ENCODE measurements around the gene CEACAM5.

Gene CEACAM5

DNA sequence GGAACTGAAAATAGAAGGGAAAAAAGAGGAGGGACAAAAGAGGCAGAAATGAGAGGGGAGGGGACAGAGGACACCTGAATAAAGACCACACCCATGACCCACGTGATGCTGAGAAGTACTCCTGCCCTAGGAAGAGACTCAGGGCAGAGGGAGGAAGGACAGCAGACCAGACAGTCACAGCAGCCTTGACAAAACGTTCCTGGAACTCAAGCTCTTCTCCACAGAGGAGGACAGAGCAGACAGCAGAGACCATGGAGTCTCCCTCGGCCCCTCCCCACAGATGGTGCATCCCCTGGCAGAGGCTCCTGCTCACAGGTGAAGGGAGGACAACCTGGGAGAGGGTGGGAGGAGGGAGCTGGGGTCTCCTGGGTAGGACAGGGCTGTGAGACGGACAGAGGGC is at the start of gene CEACAM5:
Gene CEACAM5, plus strand, starts transcription at position 146 of the 400 bp plus-strand sequence. Its CDS starts 106 bp downstream, at position 252.
- DNase-seq (ENCODE audit: low read depth), result no peak

- no peak for DNase-seq (ENCODE audit: low read depth)
Measured at GRCh38 chr19:41666075-41666474, 42.4 kb upstream of the CEACAM5 start.

DNA sequence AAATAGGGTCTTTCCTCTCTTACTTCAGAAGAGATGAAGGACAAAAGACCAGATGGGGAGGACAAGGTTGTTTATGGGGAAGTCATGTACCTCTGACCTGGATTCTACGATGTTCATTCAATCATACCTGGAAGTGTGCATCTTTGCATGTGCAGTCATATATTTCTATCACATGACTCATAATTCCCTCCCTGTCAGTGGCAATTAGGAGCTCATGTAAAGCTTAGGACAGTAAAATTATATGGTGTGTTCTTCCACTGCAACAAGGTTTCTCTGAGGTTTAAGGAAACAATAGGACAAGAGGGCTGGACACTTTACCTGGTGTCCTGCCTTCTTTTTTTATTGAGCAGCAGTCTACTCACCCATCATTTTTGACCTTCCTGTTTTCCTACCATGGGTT is 40.1 kb upstream of the CEACAM5 start:
- no peak for DNase-seq (ENCODE audit: low read depth)

DNA sequence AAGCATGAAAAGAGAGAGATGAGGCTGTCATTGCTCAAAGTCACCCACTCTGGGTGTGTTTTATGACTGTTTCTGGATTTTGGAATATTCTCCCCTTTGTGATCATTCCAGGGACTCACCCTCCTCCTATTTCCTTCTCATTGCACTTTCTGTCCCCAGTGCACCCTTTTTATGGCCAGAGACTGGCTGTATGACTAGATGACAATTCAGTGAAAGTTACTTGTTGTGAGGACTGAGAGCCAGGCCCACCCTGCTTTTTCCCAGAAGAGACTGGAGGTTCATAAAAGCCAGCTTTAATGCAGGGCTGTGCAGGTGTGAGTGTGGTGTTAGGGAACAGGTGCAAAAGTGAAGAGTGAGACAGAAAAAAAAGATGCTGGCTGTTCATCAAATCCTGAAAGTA is 37.7 kb upstream of the CEACAM5 start:
- no peak for DNase-seq (ENCODE audit: low read depth)

- no peak for DNase-seq (ENCODE audit: low read depth)
Measured at GRCh38 chr19:41671486-41671885, 36.9 kb upstream of the CEACAM5 start.

GRCh38 chr19:41682437-41682836 is 26.0 kb upstream of the CEACAM5 start:
- DNase-seq (ENCODE audit: low read depth), result no peak

DNA sequence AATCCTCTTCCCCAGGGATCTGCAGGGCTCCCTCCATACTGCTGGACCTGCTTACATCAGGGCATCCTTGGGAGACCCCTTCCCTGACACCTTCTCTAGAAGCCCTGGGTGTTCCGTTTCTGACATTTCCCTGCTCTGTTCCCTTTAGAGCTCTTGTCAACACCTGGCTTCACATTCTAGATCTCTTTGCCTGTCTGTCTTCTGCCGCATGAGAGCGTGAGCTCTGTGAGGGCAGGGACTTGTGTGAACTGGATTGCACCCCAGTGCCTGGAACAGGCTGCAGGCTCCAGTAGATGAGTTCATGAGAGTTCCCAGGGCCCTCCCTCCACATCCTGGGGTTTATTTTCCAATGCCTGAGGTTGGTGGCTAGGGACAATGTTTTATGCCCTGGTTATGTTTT is 21.0 kb upstream of the CEACAM5 start:
- no peak for DNase-seq (ENCODE audit: low read depth)

- no peak for DNase-seq (ENCODE audit: low read depth)
Measured at GRCh38 chr19:41688098-41688497, 20.3 kb upstream of the CEACAM5 start, which contains the start of gene CEACAM7. Gene CEACAM7 (minus strand): TSS chr19:41688270. CDS start chr19:41688165, 105 bp downstream.

DNA sequence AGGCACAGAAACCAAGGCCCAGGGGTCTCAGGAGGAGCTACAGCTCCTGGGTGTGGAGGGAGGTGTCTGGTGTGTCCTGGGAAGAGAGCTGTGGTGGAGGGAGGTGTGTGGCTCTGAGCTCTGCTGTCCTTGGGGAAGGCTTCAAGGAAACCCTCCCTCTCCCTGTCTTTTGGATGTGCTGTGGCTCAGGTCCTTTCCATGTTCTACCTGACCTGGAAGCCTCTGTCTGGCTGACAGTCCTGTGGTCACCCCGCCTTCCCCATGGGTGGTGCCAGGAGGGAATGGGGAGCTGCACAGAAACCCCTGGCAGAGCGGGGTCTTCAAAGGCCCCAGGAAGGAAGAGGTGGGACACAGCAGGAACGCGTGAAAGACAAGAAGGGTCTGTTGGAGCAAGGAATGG is 19.7 kb upstream of the CEACAM5 start:
- no peak for DNase-seq (ENCODE audit: low read depth)

DNA sequence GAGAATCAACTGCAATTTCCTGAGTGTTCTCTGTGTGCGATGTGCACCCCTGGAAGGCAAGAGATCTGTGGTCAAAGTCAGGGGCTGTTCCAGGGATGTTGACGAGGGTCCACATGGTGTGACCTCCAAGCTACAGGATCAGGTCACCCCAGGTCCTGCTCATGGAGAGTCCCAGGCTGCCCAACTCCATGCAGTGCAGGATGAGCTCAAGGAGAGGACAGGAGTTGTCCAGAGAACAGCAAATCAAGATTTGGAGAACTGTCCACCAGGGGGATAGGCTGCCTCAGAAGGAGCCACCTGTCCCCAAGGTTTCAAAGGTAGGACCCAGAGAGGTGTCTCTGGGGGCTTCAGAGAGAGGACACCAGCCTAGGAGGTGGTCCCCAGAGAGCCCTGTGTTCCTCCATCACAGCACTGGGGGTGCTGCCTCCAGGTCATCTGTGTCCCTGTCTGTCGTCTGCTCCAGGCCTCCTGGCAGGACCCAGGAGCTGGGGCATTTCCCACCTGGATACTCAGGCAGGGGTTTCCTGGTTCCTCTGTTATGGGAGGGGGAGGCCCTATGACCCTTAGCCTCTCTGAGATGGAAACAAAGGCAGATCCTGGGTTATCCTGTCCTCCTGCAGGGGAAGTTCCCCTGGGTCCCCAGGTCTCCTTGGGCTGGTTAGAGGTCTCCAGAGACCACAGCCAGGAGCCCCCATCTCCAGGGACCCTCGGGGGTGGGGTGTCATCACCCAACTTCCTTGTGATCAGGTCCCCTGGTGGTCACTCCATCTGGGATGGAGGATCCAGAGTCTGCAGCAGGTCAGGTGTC is 18.2 kb upstream of the CEACAM5 start:
- no peak for DNase-seq (ENCODE audit: low read depth)

DNA sequence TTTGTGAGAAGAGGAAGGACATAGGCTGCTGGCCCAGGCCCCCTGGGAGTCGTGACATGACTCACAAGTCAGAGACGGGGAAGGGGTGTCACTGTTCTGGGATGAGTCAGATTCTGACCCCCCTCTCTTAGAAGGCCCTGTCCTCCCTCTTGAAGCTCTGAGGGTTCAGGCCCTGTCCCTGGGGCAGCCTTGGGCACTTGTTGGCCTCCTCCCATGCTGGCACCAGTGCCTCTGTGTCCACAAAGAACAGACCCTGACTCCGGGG is 17.7 kb upstream of the CEACAM5 start:
- no peak for DNase-seq (ENCODE audit: low read depth)

GRCh38 chr19:41691268-41691970 is 17.0 kb upstream of the CEACAM5 start:
- no peak for DNase-seq (ENCODE audit: low read depth)

DNA sequence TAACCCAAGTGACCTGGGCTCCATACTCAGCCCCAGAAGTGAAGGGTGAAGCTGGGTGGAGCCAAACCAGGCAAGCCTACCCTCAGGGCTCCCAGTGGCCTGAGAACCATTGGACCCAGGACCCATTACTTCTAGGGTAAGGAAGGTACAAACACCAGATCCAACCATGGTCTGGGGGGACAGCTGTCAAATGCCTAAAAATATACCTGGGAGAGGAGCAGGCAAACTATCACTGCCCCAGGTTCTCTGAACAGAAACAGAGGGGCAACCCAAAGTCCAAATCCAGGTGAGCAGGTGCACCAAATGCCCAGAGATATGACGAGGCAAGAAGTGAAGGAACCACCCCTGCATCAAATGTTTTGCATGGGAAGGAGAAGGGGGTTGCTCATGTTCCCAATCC is 14.2 kb upstream of the CEACAM5 start:
- DNase-seq (ENCODE audit: low read depth), result no peak

- no peak for DNase-seq (ENCODE audit: low read depth)
Measured at GRCh38 chr19:41694831-41695635, 13.4 kb upstream of the CEACAM5 start.

GRCh38 chr19:41695745-41696144 is 12.7 kb upstream of the CEACAM5 start:
- no peak for DNase-seq (ENCODE audit: low read depth)

GRCh38 chr19:41696402-41697197 is 11.8 kb upstream of the CEACAM5 start:
- DNase-seq (ENCODE audit: low read depth), result no peak

DNA sequence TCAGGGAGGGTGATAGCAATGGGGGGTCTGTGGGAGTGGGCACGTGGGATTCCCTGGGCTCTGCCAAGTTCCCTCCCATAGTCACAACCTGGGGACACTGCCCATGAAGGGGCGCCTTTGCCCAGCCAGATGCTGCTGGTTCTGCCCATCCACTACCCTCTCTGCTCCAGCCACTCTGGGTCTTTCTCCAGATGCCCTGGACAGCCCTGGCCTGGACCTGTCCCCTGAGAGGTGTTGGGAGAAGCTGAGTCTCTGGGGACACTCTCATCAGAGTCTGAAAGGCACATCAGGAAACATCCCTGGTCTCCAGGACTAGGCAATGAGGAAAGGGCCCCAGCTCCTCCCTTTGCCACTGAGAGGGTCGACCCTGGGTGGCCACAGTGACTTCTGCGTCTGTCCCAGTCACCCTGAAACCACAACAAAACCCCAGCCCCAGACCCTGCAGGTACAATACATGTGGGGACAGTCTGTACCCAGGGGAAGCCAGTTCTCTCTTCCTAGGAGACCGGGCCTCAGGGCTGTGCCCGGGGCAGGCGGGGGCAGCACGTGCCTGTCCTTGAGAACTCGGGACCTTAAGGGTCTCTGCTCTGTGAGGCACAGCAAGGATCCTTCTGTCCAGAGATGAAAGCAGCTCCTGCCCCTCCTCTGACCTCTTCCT is 11.1 kb upstream of the CEACAM5 start:
- DNase-seq (ENCODE audit: low read depth), result no peak

DNA sequence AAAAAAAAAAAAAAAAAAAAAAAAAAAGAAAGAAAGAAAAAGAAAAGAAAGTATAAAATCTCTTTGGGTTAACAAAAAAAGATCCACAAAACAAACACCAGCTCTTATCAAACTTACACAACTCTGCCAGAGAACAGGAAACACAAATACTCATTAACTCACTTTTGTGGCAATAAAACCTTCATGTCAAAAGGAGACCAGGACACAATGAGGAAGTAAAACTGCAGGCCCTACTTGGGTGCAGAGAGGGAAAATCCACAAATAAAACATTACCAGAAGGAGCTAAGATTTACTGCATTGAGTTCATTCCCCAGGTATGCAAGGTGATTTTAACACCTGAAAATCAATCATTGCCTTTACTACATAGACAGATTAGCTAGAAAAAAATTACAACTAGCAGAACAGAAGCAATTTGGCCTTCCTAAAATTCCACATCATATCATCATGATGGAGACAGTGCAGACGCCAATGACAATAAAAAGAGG is 9.6 kb upstream of the CEACAM5 start:
- no peak for DNase-seq (ENCODE audit: low read depth)

DNA sequence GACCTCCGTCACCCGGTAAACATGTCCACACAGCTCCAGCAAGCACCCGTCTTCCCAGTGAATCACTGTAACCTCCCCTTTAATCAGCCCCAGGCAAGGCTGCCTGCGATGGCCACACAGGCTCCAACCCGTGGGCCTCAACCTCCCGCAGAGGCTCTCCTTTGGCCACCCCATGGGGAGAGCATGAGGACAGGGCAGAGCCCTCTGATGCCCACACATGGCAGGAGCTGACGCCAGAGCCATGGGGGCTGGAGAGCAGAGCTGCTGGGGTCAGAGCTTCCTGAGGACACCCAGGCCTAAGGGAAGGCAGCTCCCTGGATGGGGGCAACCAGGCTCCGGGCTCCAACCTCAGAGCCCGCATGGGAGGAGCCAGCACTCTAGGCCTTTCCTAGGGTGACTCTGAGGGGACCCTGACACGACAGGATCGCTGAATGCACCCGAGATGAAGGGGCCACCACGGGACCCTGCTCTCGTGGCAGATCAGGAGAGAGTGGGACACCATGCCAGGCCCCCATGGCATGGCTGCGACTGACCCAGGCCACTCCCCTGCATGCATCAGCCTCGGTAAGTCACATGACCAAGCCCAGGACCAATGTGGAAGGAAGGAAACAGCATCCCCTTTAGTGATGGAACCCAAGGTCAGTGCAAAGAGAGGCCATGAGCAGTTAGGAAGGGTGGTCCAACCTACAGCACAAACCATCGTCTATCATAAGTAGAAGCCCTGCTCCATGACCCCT is 9.0 kb upstream of the CEACAM5 start:
- no peak for DNase-seq (ENCODE audit: low read depth)

- no peak for DNase-seq (ENCODE audit: low read depth)
Measured at GRCh38 chr19:41699968-41700323, 8.5 kb upstream of the CEACAM5 start.
